Measurements from ENCODE around the gene IGF2BP3. TPM values are rescaled to one million over a fixed set of nuclear protein-coding genes. Genes with fewer than 3 reads are reported as not detected.

Gene IGF2BP3
- total RNA-seq, 3 donors from 2014 or later (not counting 1 experiment from before 2014, with no cell fraction given), result 1.4 to 2.9 TPM; not detected in 1

GRCh38 chr7:23486002-23486773 is 15.9 kb upstream of the IGF2BP3 start:
- 93% methylated on average over 13 of the region's 13 CpGs for WGBS (ENCODE audit: insufficient coverage)
- ATAC-seq, result no peak
- Mint-ChIP-seq H3K27ac (no peak overlapping the region), H3K4me3 (no peak overlapping the region), H3K4me1 (peaks cover 0 to 6% of the 10 kb centered on the region in 2 donors), H3K9me3 (no peaks in the 10 kb centered on the region), H3K27me3 (ENCODE audit: low read depth in 2 of 2) (peaks cover 8 to 13% of the 10 kb centered on the region in 2 donors), H3K36me3 (no peaks in the 10 kb centered on the region)
- Histone ChIP-seq H3K9me3 (ENCODE audit: control insufficient read depth, insufficient read depth, low read length) (no peaks in the 10 kb centered on the region), H3K4me3 (ENCODE audit: low read length) (no peak overlapping the region), H3K27ac (ENCODE audit: low read length) (no peak overlapping the region), H3K27me3 (ENCODE audit: control insufficient read depth, insufficient read depth, low read length) (no peaks in the 10 kb centered on the region), H3K36me3 (ENCODE audit: control insufficient read depth, insufficient read depth, low read length) (no peaks in the 10 kb centered on the region), H3K4me1 (ENCODE audit: control insufficient read depth, insufficient read depth, low read length) (peaks cover 14% of the 10 kb centered on the region)
- TF ChIP-seq CTCF (IDR thresholded peaks at IDR 0.05), result no peak
- intact Hi-C loops (cut with micrococcal nuclease), result no loop called here
- no peak for DNase-seq

- Mint-ChIP-seq H3K27me3 (ENCODE audit: low read depth in 2 of 2) (peaks cover 20 to 30% of the 10 kb centered on the region in 2 donors), H3K4me3 (no peak overlapping the region), H3K9me3 (no peaks in the 10 kb centered on the region), H3K4me1 (no peaks in the 10 kb centered on the region), H3K36me3 (no peaks in the 10 kb centered on the region), H3K27ac (no peak overlapping the region)
- peaks cover 21% of the 10 kb centered on the region for H3K27me3 ChIP-seq (ENCODE audit: control insufficient read depth, insufficient read depth, low read length)
- H3K27ac ChIP-seq (ENCODE audit: low read length), result no peak overlapping the region
- no peaks in the 10 kb centered on the region for H3K36me3 ChIP-seq (ENCODE audit: control insufficient read depth, insufficient read depth, low read length)
- DNase-seq (no peak), ATAC-seq (no peak)
- intact Hi-C loops (cut with micrococcal nuclease), result no loop called here
- H3K4me3 ChIP-seq (ENCODE audit: low read length), result no peak overlapping the region
- TF ChIP-seq CTCF (IDR thresholded peaks at IDR 0.05), result no peak
- WGBS (ENCODE audit: insufficient coverage), result 98% methylated on average over 4 of the region's 4 CpGs
- no peaks in the 10 kb centered on the region for H3K4me1 ChIP-seq (ENCODE audit: control insufficient read depth, insufficient read depth, low read length)
- no peaks in the 10 kb centered on the region for H3K9me3 ChIP-seq (ENCODE audit: control insufficient read depth, insufficient read depth, low read length)
Measured at GRCh38 chr7:23482686-23483085, 12.4 kb upstream of the IGF2BP3 start.

- Mint-ChIP-seq H3K27ac (no peak overlapping the region), H3K4me3 (no peak overlapping the region), H3K36me3 (no peaks in the 10 kb centered on the region), H3K27me3 (ENCODE audit: low read depth in 2 of 2) (peaks cover 48 to 64% of the 10 kb centered on the region in 2 donors), H3K4me1 (peaks cover 7 to 12% of the 10 kb centered on the region in 2 donors), H3K9me3 (no peaks in the 10 kb centered on the region)
- TF ChIP-seq CTCF (IDR thresholded peaks at IDR 0.05), result no peak
- H3K27ac ChIP-seq (ENCODE audit: low read length), result no peak overlapping the region
- intact Hi-C loops (cut with micrococcal nuclease), result no loop called here
- DNase-seq (no peak), ATAC-seq (no peak)
- peaks cover 14% of the 10 kb centered on the region for H3K4me1 ChIP-seq (ENCODE audit: control insufficient read depth, insufficient read depth, low read length)
- peaks cover 56% of the 10 kb centered on the region for H3K27me3 ChIP-seq (ENCODE audit: control insufficient read depth, insufficient read depth, low read length)
- H3K36me3 ChIP-seq (ENCODE audit: control insufficient read depth, insufficient read depth, low read length), result no peaks in the 10 kb centered on the region
- no peak overlapping the region for H3K4me3 ChIP-seq (ENCODE audit: low read length)
- H3K9me3 ChIP-seq (ENCODE audit: control insufficient read depth, insufficient read depth, low read length), result peaks cover 13% of the 10 kb centered on the region
- 100% methylated on average over 1 of the region's 6 CpGs for WGBS (ENCODE audit: insufficient coverage)
Measured at GRCh38 chr7:23477962-23478866, 7.9 kb upstream of the IGF2BP3 start.
